Activated B cell treated with CpG ODN at 0.5 μM for 24 hours (primary cell): Measurements from ENCODE around the gene SEMA5A. TPM values are rescaled to one million over a fixed set of nuclear protein-coding genes. Genes with fewer than 3 reads are reported as not detected.

ENCODE experiments used
- ATAC-seq: fragments of 200-7000 bp; cut with Tn5 transposase; one replicate; pipeline ENCODE4 v1.10.0; 2021; ENCODE audit warnings: low read depth, mild to moderate bottlenecking, moderate library complexity
- CTCF ChIA-PET: fragments of 350-600 bp; sonication (Branson Sonifier 250); formaldehyde crosslinking; loops from one replicate; lab custom pipeline; 2021; ENCODE audit warnings: antibody characterized with exemption; lab: Charles Lee
- POLR2A ChIA-PET: fragments of 350-600 bp; sonication (Branson Sonifier 250); formaldehyde crosslinking; loops from one replicate; lab custom pipeline; 2021; ENCODE audit warnings: antibody characterized with exemption; lab: Charles Lee
- DNase-seq: peaks from one replicate; pipeline ENCODE4 v3.0.0; 2022
- H3K27ac Mint-ChIP-seq: one replicate; pipeline ENCODE4 v1.8.0; 2020; ENCODE audit warnings: mixed read lengths
- H3K27me3 Mint-ChIP-seq: one replicate; pipeline ENCODE4 v1.8.0; 2021; ENCODE audit warnings: mixed read lengths
- H3K36me3 Mint-ChIP-seq: one replicate; pipeline ENCODE4 v1.8.0; 2021; ENCODE audit warnings: low read depth, mixed read lengths
- H3K4me1 Mint-ChIP-seq: one replicate; pipeline ENCODE4 v1.8.0; 2021; ENCODE audit warnings: mixed read lengths
- H3K4me3 Mint-ChIP-seq: one replicate; pipeline ENCODE4 v1.8.0; 2020; ENCODE audit warnings: mild to moderate bottlenecking, mixed read lengths
- H3K9me3 Mint-ChIP-seq: one replicate; pipeline ENCODE4 v1.8.0; 2020; ENCODE audit warnings: mixed read lengths
- CTCF ChIP-seq: fragments of 200-600 bp; IDR thresholded peaks from one replicate; pipeline ENCODE4 v1.8.0; 2022; ENCODE audit warnings: antibody characterized with exemption, mild to moderate bottlenecking
- intact Hi-C: fragments of 100-400 bp; cut with micrococcal nuclease; formaldehyde crosslinking; loops from one replicate; pipeline ENCODE4 v1.15.1; 2024
- total RNA-seq: library from RNA; stranded (reverse); gene quantifications from 2 replicates; pipeline ENCODE4 v1.2.3, GENCODE V29; 2022

The SEMA5A gene
- total RNA-seq, 1 donor from 2014 or later: not detected

GRCh38 chr5:9125852-9126251, 420.0 kb downstream of the SEMA5A start:
- Mint-ChIP-seq H3K36me3 (no peaks in the 10 kb centered on the region), H3K27me3 (no peaks in the 10 kb centered on the region), H3K4me1 (no peaks in the 10 kb centered on the region), H3K9me3 (no peaks in the 10 kb centered on the region), H3K4me3 (no peak overlapping the region), H3K27ac (no peak overlapping the region)
- DNase-seq (no peak), ATAC-seq (no peak)
- ChIA-PET POLR2A (no interaction called here), CTCF (no interaction called here)
- intact Hi-C loops: no loop called here
- no peak for TF ChIP-seq CTCF

GRCh38 chr5:9124838-9125237, 421.0 kb downstream of the SEMA5A start:
- CTCF ChIA-PET: no interaction called here
- no peak overlapping the region for H3K27ac Mint-ChIP-seq
- DNase-seq: no peak

GRCh38 chr5:9124071-9124470, 421.8 kb downstream of the SEMA5A start:
- H3K4me1 Mint-ChIP-seq: no peaks in the 10 kb centered on the region
- intact Hi-C loops: no loop called here
- no peaks in the 10 kb centered on the region for H3K9me3 Mint-ChIP-seq
- ChIA-PET CTCF (no interaction called here), POLR2A (no interaction called here)
- ATAC-seq (no peak), DNase-seq (no peak)
- H3K27ac Mint-ChIP-seq: no peak overlapping the region
- H3K4me3 Mint-ChIP-seq: no peak overlapping the region
- TF ChIP-seq CTCF: no peak
- H3K36me3 Mint-ChIP-seq: no peaks in the 10 kb centered on the region
- H3K27me3 Mint-ChIP-seq: no peaks in the 10 kb centered on the region

More at GRCh38 chr5:9124838-9125237, 421.0 kb downstream of the SEMA5A start:
- Mint-ChIP-seq H3K4me3 (no peak overlapping the region), H3K9me3 (no peaks in the 10 kb centered on the region), H3K4me1 (no peaks in the 10 kb centered on the region), H3K27me3 (no peaks in the 10 kb centered on the region), H3K36me3 (no peaks in the 10 kb centered on the region)
- ATAC-seq: no peak
- POLR2A ChIA-PET: no interaction called here
- TF ChIP-seq CTCF: no peak
- intact Hi-C loops: no loop called here

- CTCF ChIA-PET: no interaction called here
- Mint-ChIP-seq H3K27ac (no peak overlapping the region), H3K4me1 (no peaks in the 10 kb centered on the region)
These were observed 423.3 kb downstream of the SEMA5A start for GRCh38 chr5:9122528-9122927.

GRCh38 chr5:9121597-9121996, 424.3 kb downstream of the SEMA5A start:
- ChIA-PET POLR2A (no interaction called here), CTCF (no interaction called here)
- no peak for TF ChIP-seq CTCF
- no peaks in the 10 kb centered on the region for H3K9me3 Mint-ChIP-seq
- no peaks in the 10 kb centered on the region for H3K36me3 Mint-ChIP-seq
- H3K27me3 Mint-ChIP-seq: peaks cover 3% of the 10 kb centered on the region
- ATAC-seq (no peak), DNase-seq (no peak)
- no peaks in the 10 kb centered on the region for H3K4me1 Mint-ChIP-seq
- intact Hi-C loops: no loop called here
- no peak overlapping the region for H3K4me3 Mint-ChIP-seq
- no peak overlapping the region for H3K27ac Mint-ChIP-seq

More at GRCh38 chr5:9122528-9122927, 423.3 kb downstream of the SEMA5A start:
- peaks cover 3% of the 10 kb centered on the region for H3K27me3 Mint-ChIP-seq
- no peak overlapping the region for H3K4me3 Mint-ChIP-seq
- no peak for TF ChIP-seq CTCF
- no peak for DNase-seq
- ATAC-seq: no peak
- no peaks in the 10 kb centered on the region for H3K36me3 Mint-ChIP-seq
- no peaks in the 10 kb centered on the region for H3K9me3 Mint-ChIP-seq
- POLR2A ChIA-PET: no interaction called here
- intact Hi-C loops: no loop called here
